Fibroblast of lung (primary cell): ENCODE measurements around the gene INMT. TPM values are rescaled to one million over a fixed set of nuclear protein-coding genes. Genes with fewer than 3 reads are reported as not detected.

Experiments used
- DNase-seq, 2 donors: peaks; one replicate each; pipeline versions ENCODE4 v3.0.0 to v3.0.0-alpha.2; 2010; ENCODE audit warnings: low read depth in 2 of 2
- H2AFZ ChIP-seq: 2 replicates; pipeline ENCODE4 v1.5.1; 2012; ENCODE audit warnings: low read length, control low read depth, inconsistent platforms
- H3K27ac ChIP-seq: 2 replicates; pipeline ENCODE4 v1.5.1; 2011; ENCODE audit warnings: low read length, control low read depth; ENCODE audit not compliant: insufficient read depth
- H3K27me3 ChIP-seq: 2 replicates; pipeline ENCODE4 v1.5.1; 2011; ENCODE audit warnings: mild to moderate bottlenecking, low read length; ENCODE audit not compliant: control insufficient read depth, insufficient read depth
- H3K36me3 ChIP-seq: 2 replicates; pipeline ENCODE4 v1.5.1; 2011; ENCODE audit warnings: low read length; ENCODE audit not compliant: control insufficient read depth, insufficient read depth
- H3K4me1 ChIP-seq: 2 replicates; pipeline ENCODE4 v1.5.1; 2011; ENCODE audit warnings: low read length; ENCODE audit not compliant: control insufficient read depth, insufficient read depth; ENCODE audit errors: extremely low read depth
- H3K4me2 ChIP-seq: 2 replicates; pipeline ENCODE4 v1.5.1; 2011; ENCODE audit warnings: low read length, control low read depth; ENCODE audit not compliant: insufficient read depth; ENCODE audit errors: extremely low read depth
- H3K4me3 ChIP-seq, 4 experiments: fragments of 200-600 bp in 1 of 4; sonication (generic) in 1 of 4; replicated peaks in 1 of 4; 2 replicates each; pipeline ENCODE4 v1.5.1; 2011 to 2016; ENCODE audit warnings: low read length in 4 of 4, low read depth in 3 of 4, mild to moderate bottlenecking in 3 of 4, control low read depth in 2 of 4, inconsistent platforms in 1 of 4, mixed read lengths in 1 of 4; ENCODE audit not compliant: insufficient read depth in 1 of 4; ENCODE audit errors: control extremely low read depth in 1 of 4
- H3K79me2 ChIP-seq: 2 replicates; pipeline ENCODE4 v1.5.1; 2012; ENCODE audit warnings: mild to moderate bottlenecking, low read length, inconsistent platforms; ENCODE audit not compliant: control insufficient read depth, insufficient read depth
- H3K9ac ChIP-seq: 2 replicates; pipeline ENCODE4 v1.5.1; 2011; ENCODE audit warnings: mild to moderate bottlenecking, low read length, control low read depth; ENCODE audit not compliant: insufficient read depth
- H3K9me3 ChIP-seq: 2 replicates; pipeline ENCODE4 v1.5.1; 2012; ENCODE audit warnings: low read depth, low read length; ENCODE audit not compliant: control insufficient read depth, insufficient read depth
- H4K20me1 ChIP-seq: 2 replicates; pipeline ENCODE4 v1.5.1; 2011; ENCODE audit warnings: low read length; ENCODE audit not compliant: control insufficient read depth, insufficient read depth; ENCODE audit errors: extremely low read depth
- EZH2 ChIP-seq: IDR thresholded peaks from 2 replicates; pipeline ENCODE4 v1.5.1; 2012; ENCODE audit warnings: low read length, control low read depth, mild to moderate bottlenecking; ENCODE audit errors: missing control alignments
- polyA plus RNA-seq, 2 donors: library from polyadenylated mRNA; depleted of rRNA in 1 of 2; stranded (reverse) in 1 of 2; unstranded in 1 of 2; fragments of >200 nt; gene quantifications; 2 replicates each; pipeline ENCODE4 v1.2.1, GENCODE V29; 2011 to 2012; ENCODE audit warnings: missing spikeins in 1 of 2
- total RNA-seq: library from RNA; depleted of rRNA; stranded (reverse); fragments of >200 nt; gene quantifications from 2 replicates; pipeline ENCODE4 v1.2.1, GENCODE V29; 2014
- TF ChIP-seq, protein P1 (sequence below), 2 donors: IDR thresholded peaks in 1 of 2; conservative IDR thresholded peaks in 1 of 2; 1 replicate in 1 of 2; 2 replicates in 1 of 2; pipeline ENCODE4 v1.5.1; 2011 to 2012; ENCODE audit warnings: low read length in 2 of 2, control low read depth in 1 of 2, inconsistent platforms in 1 of 2, low read depth in 1 of 2, mild to moderate bottlenecking in 1 of 2

INMT gene
- total and polyA plus RNA-seq, 2 donors (not counting 1 experiment from before 2014, with no cell fraction given): 75.8 to 237 TPM

DNA sequence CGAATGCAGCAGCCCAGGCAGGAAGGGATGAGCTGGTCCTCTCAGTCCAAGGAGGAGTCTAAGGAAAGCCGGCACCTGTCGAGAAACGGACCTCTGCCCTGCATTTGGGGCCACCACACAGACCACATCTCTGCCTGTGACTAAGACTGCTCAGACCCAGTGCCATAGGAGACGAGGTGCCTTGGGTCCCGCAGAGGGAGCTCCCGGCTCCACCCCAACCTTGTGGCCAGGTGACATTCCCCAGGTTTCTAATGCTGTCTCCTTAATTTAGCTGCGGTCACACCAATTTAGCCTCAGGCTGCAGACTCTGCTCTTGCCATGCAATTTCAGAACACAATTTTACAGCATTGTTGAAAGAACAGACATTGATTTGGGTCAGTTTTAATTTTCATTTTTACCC lies 46.9 kb upstream of the INMT start:
- Histone ChIP-seq H3K27me3 (peaks cover 9% of the 10 kb centered on the region), H3K9ac (no peak overlapping the region), H3K79me2 (no peaks in the 10 kb centered on the region), H3K36me3 (no peaks in the 10 kb centered on the region), H3K27ac (no peak overlapping the region), H3K4me1 (no peaks in the 10 kb centered on the region), H3K4me2 (no peak overlapping the region), H4K20me1 (no peaks in the 10 kb centered on the region), H3K4me3 (no peak overlapping the region), H3K9me3 (no peaks in the 10 kb centered on the region), H2AFZ (no peak overlapping the region)
- TF ChIP-seq, protein P1, sequence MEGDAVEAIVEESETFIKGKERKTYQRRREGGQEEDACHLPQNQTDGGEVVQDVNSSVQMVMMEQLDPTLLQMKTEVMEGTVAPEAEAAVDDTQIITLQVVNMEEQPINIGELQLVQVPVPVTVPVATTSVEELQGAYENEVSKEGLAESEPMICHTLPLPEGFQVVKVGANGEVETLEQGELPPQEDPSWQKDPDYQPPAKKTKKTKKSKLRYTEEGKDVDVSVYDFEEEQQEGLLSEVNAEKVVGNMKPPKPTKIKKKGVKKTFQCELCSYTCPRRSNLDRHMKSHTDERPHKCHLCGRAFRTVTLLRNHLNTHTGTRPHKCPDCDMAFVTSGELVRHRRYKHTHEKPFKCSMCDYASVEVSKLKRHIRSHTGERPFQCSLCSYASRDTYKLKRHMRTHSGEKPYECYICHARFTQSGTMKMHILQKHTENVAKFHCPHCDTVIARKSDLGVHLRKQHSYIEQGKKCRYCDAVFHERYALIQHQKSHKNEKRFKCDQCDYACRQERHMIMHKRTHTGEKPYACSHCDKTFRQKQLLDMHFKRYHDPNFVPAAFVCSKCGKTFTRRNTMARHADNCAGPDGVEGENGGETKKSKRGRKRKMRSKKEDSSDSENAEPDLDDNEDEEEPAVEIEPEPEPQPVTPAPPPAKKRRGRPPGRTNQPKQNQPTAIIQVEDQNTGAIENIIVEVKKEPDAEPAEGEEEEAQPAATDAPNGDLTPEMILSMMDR (conservative IDR thresholded peaks at IDR 0.05 in 1 of 2, IDR thresholded peaks at IDR 0.05 in 1 of 2; ENCODE audit: low read depth in 1 of 2, low read length in 2 of 2): no peak
- TF ChIP-seq EZH2: no peak
- no peak for DNase-seq

DNA sequence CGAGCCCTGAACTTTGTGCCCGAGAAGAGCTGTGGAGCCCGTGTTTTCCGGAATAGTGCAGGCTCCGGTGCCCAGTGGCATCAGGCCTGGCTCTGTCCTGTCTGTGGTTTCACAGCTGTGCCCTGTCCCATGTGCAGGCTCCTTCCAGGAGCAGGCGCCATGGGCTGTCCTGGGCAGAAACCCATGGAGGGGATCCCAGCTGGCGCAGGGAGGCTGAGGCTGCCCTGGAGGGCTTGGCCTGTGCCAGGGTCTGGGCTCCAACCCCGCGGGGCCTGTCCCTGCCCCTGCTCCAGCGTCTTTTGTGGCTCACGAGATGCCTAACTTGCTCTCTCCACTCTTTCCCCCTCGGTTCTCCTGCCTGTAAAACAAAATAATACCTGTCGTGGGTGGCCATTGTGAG lies 46.3 kb upstream of the INMT start:
- no peaks in the 10 kb centered on the region for H3K4me1 ChIP-seq
- H3K9me3 ChIP-seq: no peaks in the 10 kb centered on the region
- H4K20me1 ChIP-seq: no peaks in the 10 kb centered on the region

DNA sequence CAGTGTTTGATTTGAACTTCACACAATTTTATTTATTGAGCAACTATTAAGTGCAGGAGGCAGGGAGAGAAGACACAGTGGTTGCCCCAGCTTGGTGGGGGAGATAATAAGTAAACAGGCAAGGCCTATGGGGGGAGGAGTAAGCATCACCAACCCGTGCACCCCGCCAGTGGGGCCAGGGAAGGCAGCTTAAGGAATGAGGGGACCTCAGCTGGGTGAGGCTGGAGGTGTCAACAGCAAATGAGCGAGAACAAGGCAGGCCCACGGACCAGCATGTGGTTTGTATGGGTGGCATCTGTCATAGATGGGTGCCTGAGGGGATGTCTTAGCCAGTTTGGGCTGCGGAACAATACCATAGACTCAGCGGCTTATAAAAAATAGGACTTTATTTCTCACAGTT lies 45.6 kb upstream of the INMT start:
- no peaks in the 10 kb centered on the region for H3K79me2 ChIP-seq
- H3K9ac ChIP-seq: no peak overlapping the region
- no peaks in the 10 kb centered on the region for H4K20me1 ChIP-seq
- DNase-seq: no peak
- no peak overlapping the region for H3K4me2 ChIP-seq
- no peak overlapping the region for H2AFZ ChIP-seq
- H3K4me3 ChIP-seq: no peak overlapping the region
- H3K9me3 ChIP-seq: no peaks in the 10 kb centered on the region
- peaks cover 9% of the 10 kb centered on the region for H3K27me3 ChIP-seq
- no peak overlapping the region for H3K27ac ChIP-seq
- no peaks in the 10 kb centered on the region for H3K4me1 ChIP-seq
- H3K36me3 ChIP-seq: no peaks in the 10 kb centered on the region
- TF ChIP-seq, protein P1 (conservative IDR thresholded peaks at IDR 0.05 in 1 of 2, IDR thresholded peaks at IDR 0.05 in 1 of 2; ENCODE audit: low read depth in 1 of 2, low read length in 2 of 2): no peak
- no peak for TF ChIP-seq EZH2

More for the DNA sequence above, 46.3 kb upstream of the INMT start:
- no peak overlapping the region for H3K4me2 ChIP-seq
- no peak overlapping the region for H3K27ac ChIP-seq
- H3K36me3 ChIP-seq: no peaks in the 10 kb centered on the region
- no peak overlapping the region for H3K9ac ChIP-seq
- H3K27me3 ChIP-seq: peaks cover 9% of the 10 kb centered on the region
- H3K79me2 ChIP-seq: no peaks in the 10 kb centered on the region
- DNase-seq: no peak
- no peak overlapping the region for H3K4me3 ChIP-seq
- H2AFZ ChIP-seq: no peak overlapping the region
- no peak for TF ChIP-seq EZH2
- TF ChIP-seq, protein P1 (conservative IDR thresholded peaks at IDR 0.05 in 1 of 2, IDR thresholded peaks at IDR 0.05 in 1 of 2; ENCODE audit: low read depth in 1 of 2, low read length in 2 of 2): no peak
